Measurements from ENCODE around the gene BAG5.
"Not testable (repeated sequence)": the region's sequence is repeated elsewhere in the genome, so short reads cannot be mapped to it uniquely, and the experiment has no call there.

The BAG5 gene

DNA sequence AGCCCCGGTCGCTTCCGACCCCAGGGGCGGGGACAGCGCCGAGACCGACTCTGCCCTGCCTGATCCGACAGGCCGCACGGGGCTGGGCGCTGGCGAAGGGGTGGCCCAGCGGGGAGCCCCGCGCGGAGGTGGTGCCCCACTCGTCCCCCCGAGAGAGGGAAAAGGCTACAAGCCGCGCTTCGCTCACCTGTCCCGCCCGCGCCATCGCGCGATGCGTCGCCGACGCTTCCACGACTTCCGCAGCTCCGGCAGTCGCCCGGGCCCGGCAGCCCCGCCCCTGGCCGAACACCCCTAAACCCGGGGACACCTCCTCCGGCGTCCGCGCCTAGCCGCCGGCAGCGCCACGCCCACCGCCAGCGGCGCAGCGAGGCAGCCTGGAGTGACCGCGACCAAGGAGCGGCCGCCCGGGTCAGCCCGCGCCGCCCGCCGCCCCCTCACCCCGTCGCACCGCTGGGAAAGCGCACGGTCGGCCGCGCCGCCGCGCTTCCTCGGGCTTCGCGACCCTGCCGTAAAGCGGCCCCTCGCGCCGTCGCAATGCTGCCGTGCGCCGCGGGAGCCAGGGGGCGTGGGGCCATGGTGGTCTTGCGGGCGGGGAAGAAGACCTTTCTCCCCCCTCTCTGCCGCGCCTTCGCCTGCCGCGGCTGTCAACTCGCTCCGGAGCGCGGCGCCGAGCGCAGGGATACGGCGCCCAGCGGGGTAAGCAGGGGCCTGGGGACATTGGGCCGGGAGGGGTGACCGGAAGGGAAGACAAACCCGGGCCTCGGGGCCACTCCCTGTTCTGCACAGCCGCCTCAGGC is at the start of gene BAG5, which contains the start of gene COA8:
Gene BAG5 (minus strand): TSS at position 229 of the 797 bp plus-strand sequence. CDS start 1,493 bp downstream, outside the sequence.
Gene COA8 (plus strand): TSS at position 532 of the 797 bp plus-strand sequence. CDS start 42 bp downstream, at position 574.
- DNase-seq (ENCODE audit: low spot score) = peak; percentile 94

- DNase-seq (ENCODE audit: low spot score) = no peak
These were observed 48.8 kb upstream of the BAG5 start for GRCh38 chr14:103611215-103611614.

GRCh38 chr14:103609081-103609480 is 46.6 kb upstream of the BAG5 start:
- DNase-seq (ENCODE audit: low spot score) = not testable (repeated sequence)

DNA sequence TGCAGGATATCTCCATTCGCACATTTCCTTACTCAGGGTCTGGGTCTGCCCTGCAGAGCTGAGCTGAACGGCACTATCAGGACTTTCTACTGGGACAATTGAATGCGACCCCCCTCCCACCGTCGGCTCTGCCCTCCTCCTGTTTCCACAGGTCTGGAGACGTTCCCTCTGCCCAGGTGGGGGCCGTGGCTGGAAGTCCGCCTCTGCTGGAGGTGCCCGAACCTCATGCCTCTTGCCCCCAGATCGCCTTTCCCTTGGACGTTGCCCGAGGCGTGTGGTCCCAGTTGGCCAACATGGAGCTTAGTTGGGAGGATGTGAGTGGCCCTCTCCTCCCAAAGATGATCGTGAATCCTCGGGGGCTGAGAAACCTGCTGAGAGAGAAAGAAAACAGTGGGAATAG is 45.4 kb upstream of the BAG5 start:
- DNase-seq (ENCODE audit: low spot score) = no peak

GRCh38 chr14:103606963-103607668 is 44.7 kb upstream of the BAG5 start:
- DNase-seq (ENCODE audit: low spot score) = peak; percentile 92

DNA sequence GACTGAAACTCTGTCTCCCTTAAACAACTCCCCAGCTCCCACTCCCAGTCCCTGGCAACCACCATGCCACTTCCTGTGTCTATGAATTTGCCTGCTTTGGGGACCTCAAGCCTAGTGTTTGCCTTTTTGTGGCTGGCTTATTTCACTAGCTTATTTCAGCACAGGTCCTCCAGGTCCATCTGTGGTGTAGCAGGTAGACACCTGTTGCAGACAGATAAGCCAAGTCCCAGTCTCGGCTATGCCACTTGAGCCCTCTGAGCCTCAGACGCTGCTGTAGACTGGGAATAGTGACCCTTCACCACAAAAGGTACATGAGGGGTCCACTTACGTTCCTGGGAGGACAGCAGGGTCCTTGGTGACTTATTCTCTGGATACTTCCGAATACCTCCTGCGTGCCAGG is 42.2 kb upstream of the BAG5 start:
- no peak for DNase-seq (ENCODE audit: low spot score)

DNA sequence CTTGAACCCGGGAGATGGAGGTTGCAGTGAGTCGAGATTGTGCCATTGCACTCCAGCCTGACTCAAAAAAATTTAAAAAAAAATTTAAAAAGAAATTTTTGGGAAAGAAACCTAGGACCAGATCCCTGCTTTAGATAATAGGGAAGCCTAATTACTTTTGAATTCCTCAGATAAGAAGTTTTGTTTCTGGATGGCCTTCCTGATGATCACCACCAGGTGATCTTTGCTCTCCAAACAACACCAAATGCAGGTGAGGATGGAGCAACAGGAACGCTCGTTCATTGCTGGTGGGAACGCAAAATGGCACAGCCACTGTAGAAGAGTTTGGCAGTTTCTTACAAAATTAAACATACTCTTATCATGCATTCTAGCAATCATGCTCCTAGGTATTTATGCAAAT is 38.0 kb upstream of the BAG5 start:
- DNase-seq (ENCODE audit: low spot score) = no peak

DNA sequence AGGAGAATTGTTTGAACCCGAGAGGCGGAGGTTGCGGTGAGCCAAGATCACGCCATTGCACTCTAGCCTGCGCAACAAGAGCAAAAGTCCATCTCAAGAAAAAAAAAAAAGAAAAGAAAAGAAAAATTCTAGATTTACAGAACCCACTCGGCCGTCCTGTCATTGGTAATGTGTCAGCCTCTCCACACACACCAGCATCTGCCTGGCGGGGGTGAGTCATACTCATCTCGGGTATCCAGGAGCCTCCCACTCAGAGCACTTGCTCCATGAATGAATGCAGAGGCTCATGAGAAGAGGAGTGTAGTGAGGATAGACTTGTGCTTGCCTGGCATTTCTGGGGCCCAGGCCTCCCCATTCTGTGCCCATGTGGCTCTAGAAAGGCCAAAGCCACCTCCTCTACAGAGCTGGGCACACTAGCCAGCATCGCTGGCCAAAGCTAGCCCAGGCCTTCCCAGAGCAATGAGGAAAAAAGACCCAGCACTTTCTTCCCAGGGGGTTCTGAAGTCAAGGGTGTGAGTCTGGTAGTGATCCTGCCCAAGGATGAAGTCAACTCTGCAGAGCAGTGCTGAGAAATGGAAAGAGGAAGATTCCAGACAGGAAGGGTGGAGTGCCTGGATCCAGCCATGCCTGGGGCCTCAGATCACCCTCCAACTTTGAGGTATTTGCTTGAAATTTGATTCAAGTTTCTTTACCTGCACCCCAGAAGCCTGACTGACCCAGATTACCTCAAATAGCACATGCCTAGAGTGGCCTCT is 35.3 kb upstream of the BAG5 start:
- peak; percentile 97 for DNase-seq (ENCODE audit: low spot score)

- DNase-seq (ENCODE audit: low spot score) = peak; percentile 37
These were observed 31.8 kb upstream of the BAG5 start for GRCh38 chr14:103594265-103594664.

GRCh38 chr14:103593577-103593976 is 31.1 kb upstream of the BAG5 start:
- DNase-seq (ENCODE audit: low spot score) = no peak

- DNase-seq (ENCODE audit: low spot score) = no peak
These were observed 22.0 kb upstream of the BAG5 start for GRCh38 chr14:103584326-103584915.

- no peak for DNase-seq (ENCODE audit: low spot score)
These were observed 19.7 kb upstream of the BAG5 start for GRCh38 chr14:103581954-103582703.

DNA sequence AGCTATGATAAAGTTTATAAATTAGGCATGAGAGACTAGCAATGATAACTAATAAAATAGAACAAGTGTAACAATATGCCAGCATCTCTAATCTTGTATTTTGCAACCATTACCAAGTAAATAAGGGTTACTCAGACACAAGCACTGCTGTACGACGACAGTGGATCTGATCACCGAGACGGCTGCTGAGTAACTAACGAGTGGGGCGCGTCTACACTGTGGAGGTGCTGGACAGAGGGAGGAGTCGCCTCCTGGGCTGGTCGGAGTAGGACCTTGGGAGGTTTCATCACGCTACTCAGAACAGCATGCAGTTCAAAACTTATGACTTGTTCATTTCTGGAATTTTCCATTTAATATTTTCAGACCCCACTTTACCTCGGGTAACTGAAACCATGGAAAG is 18.7 kb upstream of the BAG5 start:
- no peak for DNase-seq (ENCODE audit: low spot score)

DNA sequence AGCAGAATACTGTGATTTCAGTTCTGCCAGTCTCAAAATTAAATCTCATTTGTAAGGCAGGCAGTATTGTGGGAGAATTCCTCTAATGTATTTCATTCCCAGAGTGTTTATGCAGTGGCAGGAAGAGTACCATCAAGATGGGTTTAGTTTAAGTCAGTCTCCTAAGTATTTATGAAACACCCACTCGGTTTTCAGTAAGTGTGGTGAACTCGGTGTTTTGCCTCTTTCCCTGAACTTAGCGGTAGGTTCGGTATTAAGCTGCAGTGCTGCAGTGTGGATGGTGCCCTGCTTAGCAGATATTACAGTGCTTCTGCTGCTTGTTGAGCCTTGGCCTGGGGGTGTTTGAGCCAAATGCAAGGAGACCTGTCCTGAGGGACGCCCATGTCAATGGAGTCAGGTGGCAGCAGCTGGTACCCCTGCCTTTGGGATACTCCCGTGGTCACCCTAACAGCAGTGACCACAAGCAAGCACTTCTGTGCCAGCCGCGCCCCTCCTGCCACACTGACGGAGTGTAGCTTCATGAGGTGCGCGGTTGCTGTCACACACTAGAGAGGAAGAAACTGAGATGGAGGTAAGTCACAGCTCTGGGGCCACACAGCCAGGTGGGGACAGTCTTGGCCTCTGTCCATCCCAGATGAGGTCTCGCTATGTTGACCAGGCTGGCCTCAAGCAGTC is 16.1 kb upstream of the BAG5 start:
- DNase-seq (ENCODE audit: low spot score) = no peak

- DNase-seq (ENCODE audit: low spot score) = peak; percentile 96
These were observed 14.0 kb upstream of the BAG5 start for GRCh38 chr14:103576371-103577024.

GRCh38 chr14:103574707-103575285 is 12.3 kb upstream of the BAG5 start:
- DNase-seq (ENCODE audit: low spot score) = no peak

- no peak for DNase-seq (ENCODE audit: low spot score)
These were observed 11.6 kb upstream of the BAG5 start for GRCh38 chr14:103574104-103574503.

DNA sequence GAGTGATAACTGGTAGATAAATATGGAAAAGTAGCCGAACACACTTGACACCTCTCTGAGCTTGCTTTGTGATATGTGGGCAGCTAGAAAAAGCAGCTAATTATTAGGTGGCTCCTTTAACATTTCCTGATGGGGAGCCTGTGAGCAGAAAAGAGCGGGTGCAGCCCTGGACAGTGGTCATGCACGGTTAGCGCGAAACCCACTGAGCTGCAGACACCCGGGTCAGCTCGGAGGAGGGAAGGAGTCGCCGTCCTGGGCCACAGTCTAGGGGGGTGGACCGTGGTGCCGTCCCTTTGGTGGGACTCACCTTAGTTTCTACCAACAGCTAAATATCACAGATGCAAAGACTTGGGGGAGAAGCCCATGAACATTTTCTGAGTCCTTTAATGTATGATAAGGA is 7.0 kb upstream of the BAG5 start:
- no peak for DNase-seq (ENCODE audit: low spot score)

GRCh38 chr14:103568952-103569351 is 6.5 kb upstream of the BAG5 start:
- DNase-seq (ENCODE audit: low spot score) = no peak

Data from AG20443 (cell line).